ENCODE data around the gene GFI1. TPM values are rescaled to one million over a fixed set of nuclear protein-coding genes. Genes with fewer than 3 reads are reported as not detected.

GFI1 gene
- total and polyA plus RNA-seq, 2 of the 8 experiments (the other 6 are each of a cell fraction or from before 2014, with no cell fraction given), result 0.08 to 0.17 TPM

GRCh38 chr1:92515796-92516201 lies 29.1 kb upstream of the GFI1 start:
- CTCF ChIA-PET (ENCODE audit: partially characterized antibody), result interaction anchor here (1.0 to 1.2 kb wide), 2 partner anchors 11 to 23 kb away, joined by 3 to 4 read pairs; no protein-coding TSS in a partner anchor
- FAIRE-seq, result no peak
- no peak overlapping the region for H3K23ac ChIP-seq (ENCODE audit: insufficient read length)

More at GRCh38 chr1:92515796-92516201, 29.1 kb upstream of the GFI1 start:
- Histone ChIP-seq H2BK20ac (ENCODE audit: low read length) (no peak overlapping the region), H3K14ac (ENCODE audit: insufficient read length) (no peak overlapping the region), H3K36me3 (ENCODE audit: control insufficient read depth in 2 of 4, insufficient read depth in 4 of 4, low read length in 3 of 4) (no peaks in the 10 kb centered on the region), H3K4me1 (replicated peaks in 1 of 4; ENCODE audit: control insufficient read depth in 3 of 4, insufficient read depth in 4 of 4, low read length in 3 of 4) (no peaks in the 10 kb centered on the region), H3K56ac (replicated peaks; ENCODE audit: insufficient read length, low read depth, low read length) (no peak overlapping the region), H3K27me3 (replicated peaks in 1 of 4; ENCODE audit: control insufficient read depth in 3 of 4, extremely low read depth in 1 of 4, insufficient read depth in 3 of 4, low read length in 3 of 4) (no peaks in the 10 kb centered on the region), H3K9ac (replicated peaks in 1 of 4; ENCODE audit: extremely low read depth in 1 of 4, low read depth in 3 of 4, low read length in 3 of 4) (no peak overlapping the region), H2BK15ac (ENCODE audit: low read length) (no peak overlapping the region), H2AK5ac (ENCODE audit: low read depth, low read length) (no peak overlapping the region), H3K79me1 (ENCODE audit: low read depth, low read length) (no peaks in the 10 kb centered on the region), H4K91ac (replicated peaks; ENCODE audit: insufficient read length, low read length) (no peak overlapping the region), H3K9me3 (ENCODE audit: insufficient read depth in 2 of 2, low read depth in 1 of 2, low read length in 1 of 2) (no peaks in the 10 kb centered on the region), H3K4ac (replicated peaks; ENCODE audit: insufficient read length, low read depth, low read length) (no peak overlapping the region), H4K8ac (ENCODE audit: extremely low read depth, insufficient read depth, low read length) (no peak overlapping the region), H4K5ac (ENCODE audit: insufficient read length, low read depth, low read length) (no peak overlapping the region), H3K18ac (ENCODE audit: extremely low read depth, low read length) (no peak overlapping the region), H3K4me3 (ENCODE audit: extremely low read depth in 1 of 4, insufficient read depth in 2 of 4, low read depth in 3 of 4, low read length in 4 of 4) (no peak overlapping the region), H2BK5ac (ENCODE audit: low read depth, low read length) (no peak overlapping the region), H2BK120ac (replicated peaks; ENCODE audit: low read depth, low read length) (no peak overlapping the region), H4K20me1 (replicated peaks in 1 of 2; ENCODE audit: control insufficient read depth in 1 of 2, insufficient read depth in 2 of 2, low read length in 2 of 2) (no peaks in the 10 kb centered on the region), H2BK12ac (ENCODE audit: low read depth, low read length) (no peak overlapping the region), H3K79me2 (ENCODE audit: control insufficient read depth in 1 of 2, insufficient read depth in 2 of 2, low read length in 2 of 2) (no peaks in the 10 kb centered on the region), H3K23me2 (ENCODE audit: low read depth, low read length) (no peaks in the 10 kb centered on the region), H2AFZ (ENCODE audit: low read length) (no peak overlapping the region), H3K4me2 (ENCODE audit: insufficient read depth in 1 of 2, low read depth in 2 of 2, low read length in 2 of 2) (no peak overlapping the region), H3K27ac (ENCODE audit: low read depth, low read length) (no peak overlapping the region)
- POLR2A ChIA-PET (ENCODE audit: partially characterized antibody), result interaction anchor here (0.8 kb wide), 1 partner anchor 32 kb away, joined by 3 read pairs; no protein-coding TSS in a partner anchor
- peak; percentile 74; the same call in 1 of the 2 replicates for TF ChIP-seq CEBPB (IDR thresholded peaks at IDR 0.05; ENCODE audit: low read depth, low read length)
- TF ChIP-seq BACH1 (IDR thresholded peaks at IDR 0.05; ENCODE audit: low read length), result no peak
- no peak for DNase-seq (ENCODE audit: low read depth in 1 of 2, low spot score in 2 of 2)
- 88% methylated on average over 3 of the region's 3 CpGs; no CpG with 5 or more reads in 1 of the 2 experiments for WGBS, 2 experiments (ENCODE audit: extremely low coverage in 1 of 2, insufficient coverage in 1 of 2, insufficient read length in 1 of 2, insufficient replicate concordance in 2 of 2, low coverage in 1 of 2, low lambda C conversion rate in 2 of 2, missing lambda C conversion rate in 1 of 2)

All from H1 (cell line).